Activated CD8-positive, alpha-beta memory T cell treated with anti-CD3 and anti-CD28 coated beads for 36 hours (primary cell): ENCODE measurements around the gene RBMXL2. TPM values are rescaled to one million over a fixed set of nuclear protein-coding genes. Genes with fewer than 3 reads are reported as not detected.

Experiments
- total RNA-seq, 2 experiments: library from RNA; stranded (reverse); gene quantifications; one replicate each; pipeline ENCODE4 v1.2.3, GENCODE V29; 2021

Gene RBMXL2
- total RNA-seq, 2 experiments from 2014 or later, result not detected

Other genes with a start within 250 kb of the RBMXL2 start
- gene OR10A5, start 243.3 kb upstream of the RBMXL2 start, total RNA-seq, result not detected
- not detected for gene OR10A2, start 225.9 kb upstream of the RBMXL2 start, total RNA-seq
- gene OR10A4, start 212.4 kb upstream of the RBMXL2 start, total RNA-seq, result not detected
- gene OR2D2, start 196.5 kb upstream of the RBMXL2 start, total RNA-seq, result not detected
- gene OR2D3, start 168.0 kb upstream of the RBMXL2 start, total RNA-seq, result not detected
- gene ZNF215, start 162.6 kb upstream of the RBMXL2 start, total RNA-seq, result 1 to 10 TPM; 1.5 to 1.7 TPM
- gene ZNF214, start 68.7 kb upstream of the RBMXL2 start, total RNA-seq, result not detected
- not detected for gene NLRP14, start 68.5 kb upstream of the RBMXL2 start, total RNA-seq
- not detected for gene SYT9, start 162.9 kb downstream of the RBMXL2 start, total RNA-seq